WTC11 (cell line): ENCODE results near the gene CSNK2A1. TPM values are rescaled to one million over a fixed set of nuclear protein-coding genes. Genes with fewer than 3 reads are reported as not detected.

ENCODE experiments used
- ATAC-seq: fragments of 200-7000 bp; cut with Tn5 transposase; 2 replicates; pipeline ENCODE4 v1.10.0; 2021; ENCODE audit warnings: mild to moderate bottlenecking, moderate library complexity
- CTCF ChIA-PET: fragments of 300-600 bp; sonication (Branson Sonifier 250); formaldehyde crosslinking; loops from one replicate; lab custom pipeline; 2021; ENCODE audit warnings: antibody characterized with exemption; lab: Charles Lee
- POLR2A ChIA-PET: fragments of 350-600 bp; sonication (Branson Sonifier 250); formaldehyde crosslinking; loops from one replicate; lab custom pipeline; 2021; ENCODE audit warnings: antibody characterized with exemption; lab: Charles Lee
- DNase-seq: peaks from one replicate; pipeline ENCODE4 v3.0.0; 2021; ENCODE audit warnings: low spot score
- H3K27ac Mint-ChIP-seq: 2 replicates; pipeline ENCODE4 v1.8.0; 2021; ENCODE audit warnings: mixed read lengths
- H3K27me3 Mint-ChIP-seq: 2 replicates; pipeline ENCODE4 v1.8.0; 2021; ENCODE audit warnings: low read depth, mild to moderate bottlenecking, moderate library complexity, mixed read lengths
- H3K36me3 Mint-ChIP-seq: 2 replicates; pipeline ENCODE4 v1.8.0; 2021; ENCODE audit warnings: mixed read lengths
- H3K4me1 Mint-ChIP-seq: 2 replicates; pipeline ENCODE4 v1.8.0; 2022; ENCODE audit warnings: mixed read lengths
- H3K4me3 Mint-ChIP-seq: 2 replicates; pipeline ENCODE4 v1.8.0; 2021; ENCODE audit warnings: mild to moderate bottlenecking, moderate library complexity, mixed read lengths
- H3K9me3 Mint-ChIP-seq: 2 replicates; pipeline ENCODE4 v1.8.0; 2021; ENCODE audit warnings: mixed read lengths
- ATF1 ChIP-seq: sonication (generic); formaldehyde crosslinking; IDR thresholded peaks from 2 replicates; pipeline ENCODE4 v1.8.1; 2023; ENCODE audit warnings: mild to moderate bottlenecking, moderate library complexity, missing genetic modification reagents
- CREB1 ChIP-seq: sonication (generic); formaldehyde crosslinking; IDR thresholded peaks from 2 replicates; pipeline ENCODE4 v1.8.0; 2023; ENCODE audit warnings: mild to moderate bottlenecking, missing genetic modification reagents
- FOXP1 ChIP-seq: sonication (generic); formaldehyde crosslinking; IDR thresholded peaks from 2 replicates; pipeline ENCODE4 v1.8.0; 2022; ENCODE audit warnings: missing genetic modification reagents, mild to moderate bottlenecking, moderate library complexity, borderline replicate concordance
- JUN ChIP-seq: sonication (generic); formaldehyde crosslinking; IDR thresholded peaks from 2 replicates; pipeline ENCODE4 v1.8.0; 2023; ENCODE audit warnings: mild to moderate bottlenecking, missing genetic modification reagents
- SMAD3 ChIP-seq: sonication (generic); formaldehyde crosslinking; IDR thresholded peaks from 2 replicates; pipeline ENCODE4 v1.8.0; 2022; ENCODE audit warnings: missing genetic modification reagents, mild to moderate bottlenecking, borderline replicate concordance
- SOX15 ChIP-seq: fragments of 250-450 bp; sonication (Bioruptor Pico); IDR thresholded peaks from 2 replicates; pipeline ENCODE4 v1.9.0; 2021; ENCODE audit warnings: mild to moderate bottlenecking
- SP1 ChIP-seq: sonication (generic); formaldehyde crosslinking; conservative IDR thresholded peaks from 2 replicates; pipeline ENCODE4 v1.8.1; 2022; ENCODE audit warnings: missing genetic modification reagents
- ZNF232 ChIP-seq: sonication (generic); formaldehyde crosslinking; IDR thresholded peaks from 2 replicates; pipeline ENCODE4 v1.8.0; 2022; ENCODE audit warnings: mild to moderate bottlenecking, missing genetic modification reagents
- total RNA-seq: library from RNA; stranded (reverse); gene quantifications from 3 replicates; pipeline ENCODE4 v1.2.3, GENCODE V29; 2021
- TF ChIP-seq, protein P1 (sequence below): fragments of 200-600 bp; IDR thresholded peaks from 2 replicates; pipeline ENCODE4 v1.8.0; 2022; ENCODE audit warnings: antibody characterized with exemption
- TF ChIP-seq, protein P2 (sequence below): fragments of 250-450 bp; sonication (Bioruptor Pico); IDR thresholded peaks from 2 replicates; pipeline ENCODE4 v2.1.2; 2022; ENCODE audit warnings: mild to moderate bottlenecking, moderate library complexity
- TF ChIP-seq, protein P3 (sequence below): fragments of 250-450 bp; sonication (Bioruptor Pico); IDR thresholded peaks from 2 replicates; pipeline ENCODE4 v1.9.0; 2021; ENCODE audit warnings: mild to moderate bottlenecking
- TF ChIP-seq, protein P4 (sequence below): sonication (generic); formaldehyde crosslinking; IDR thresholded peaks from 2 replicates; pipeline ENCODE4 v1.8.0; 2023; ENCODE audit warnings: mild to moderate bottlenecking, missing genetic modification reagents
- TF ChIP-seq, protein P5 (sequence below): sonication (generic); formaldehyde crosslinking; IDR thresholded peaks from 2 replicates; pipeline ENCODE4 v1.8.1; 2022; ENCODE audit warnings: low read depth, mild to moderate bottlenecking, moderate library complexity, missing genetic modification reagents, borderline replicate concordance
- TF ChIP-seq, protein P6 (sequence below): fragments of 250-450 bp; sonication (Bioruptor Pico); IDR thresholded peaks from 2 replicates; pipeline ENCODE4 v1.9.0; 2021; ENCODE audit warnings: mild to moderate bottlenecking

CSNK2A1 gene
- total RNA-seq, 1 experiment from 2014 or later = 235 TPM

DNA sequence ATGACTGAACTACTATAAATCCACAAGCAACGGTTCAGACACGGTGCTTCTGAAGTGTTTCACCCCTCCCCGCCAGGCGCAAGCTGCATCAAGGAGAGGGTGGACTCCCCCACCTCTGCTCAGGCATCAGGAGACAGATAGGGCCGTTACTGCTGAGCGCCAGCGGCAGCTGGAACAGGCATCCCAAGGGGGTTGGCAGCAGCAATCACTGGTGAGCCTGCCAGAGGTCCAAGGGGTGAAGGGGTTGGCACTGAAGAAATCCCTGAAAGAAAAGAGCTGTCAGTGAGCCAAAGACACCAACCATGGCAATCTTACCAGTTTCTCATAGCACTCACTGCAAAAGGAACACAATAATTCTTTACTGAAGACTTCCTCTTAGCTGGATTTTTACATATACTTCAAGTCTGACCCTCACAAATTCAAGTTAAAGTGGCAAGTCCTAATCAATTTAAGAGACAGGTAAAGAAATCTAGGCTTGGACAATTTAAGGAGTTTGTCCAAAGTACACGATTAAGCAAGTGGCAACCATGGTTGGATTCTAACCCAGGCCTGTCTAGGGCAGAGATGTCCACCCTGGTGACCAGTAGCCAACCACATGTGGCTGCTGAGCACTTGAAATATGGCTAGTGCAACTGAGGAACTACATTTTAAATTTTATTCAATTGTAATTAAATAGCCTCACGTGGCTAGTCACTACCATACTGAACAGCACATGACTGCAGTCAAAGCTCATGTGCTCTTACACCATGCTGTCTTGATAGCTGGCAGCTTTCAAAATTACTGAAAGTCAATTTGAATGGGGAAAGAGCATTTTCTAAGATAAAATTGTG, 59.6 kb downstream of the CSNK2A1 start (continued):
- TF ChIP-seq ZNF232 (CRISPR knock-in tag) (no peak), FOXP1 (no peak)
- TF ChIP-seq, protein P1, sequence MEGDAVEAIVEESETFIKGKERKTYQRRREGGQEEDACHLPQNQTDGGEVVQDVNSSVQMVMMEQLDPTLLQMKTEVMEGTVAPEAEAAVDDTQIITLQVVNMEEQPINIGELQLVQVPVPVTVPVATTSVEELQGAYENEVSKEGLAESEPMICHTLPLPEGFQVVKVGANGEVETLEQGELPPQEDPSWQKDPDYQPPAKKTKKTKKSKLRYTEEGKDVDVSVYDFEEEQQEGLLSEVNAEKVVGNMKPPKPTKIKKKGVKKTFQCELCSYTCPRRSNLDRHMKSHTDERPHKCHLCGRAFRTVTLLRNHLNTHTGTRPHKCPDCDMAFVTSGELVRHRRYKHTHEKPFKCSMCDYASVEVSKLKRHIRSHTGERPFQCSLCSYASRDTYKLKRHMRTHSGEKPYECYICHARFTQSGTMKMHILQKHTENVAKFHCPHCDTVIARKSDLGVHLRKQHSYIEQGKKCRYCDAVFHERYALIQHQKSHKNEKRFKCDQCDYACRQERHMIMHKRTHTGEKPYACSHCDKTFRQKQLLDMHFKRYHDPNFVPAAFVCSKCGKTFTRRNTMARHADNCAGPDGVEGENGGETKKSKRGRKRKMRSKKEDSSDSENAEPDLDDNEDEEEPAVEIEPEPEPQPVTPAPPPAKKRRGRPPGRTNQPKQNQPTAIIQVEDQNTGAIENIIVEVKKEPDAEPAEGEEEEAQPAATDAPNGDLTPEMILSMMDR = no peak

DNA sequence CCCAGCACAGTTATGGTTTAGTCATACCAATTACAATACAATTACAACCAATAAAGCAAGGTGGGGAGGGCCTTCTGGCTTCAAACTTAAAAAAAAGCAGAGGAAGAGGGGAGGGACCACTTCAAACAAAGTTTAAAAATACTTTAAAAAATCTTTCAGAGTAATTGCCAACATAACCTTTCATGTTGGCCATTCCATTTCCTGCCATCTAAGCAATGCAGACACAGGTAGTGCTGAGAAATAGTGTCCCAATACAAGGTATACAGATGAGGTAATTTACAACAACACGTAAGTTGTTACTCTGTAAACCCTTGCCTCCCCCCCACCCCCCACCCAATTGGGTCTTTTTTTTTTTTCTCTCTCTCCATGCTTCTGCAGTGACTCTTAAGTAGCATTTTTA, 62.4 kb downstream of the CSNK2A1 start:
- H3K4me1 Mint-ChIP-seq = no peaks in the 10 kb centered on the region
- TF ChIP-seq, protein P2, sequence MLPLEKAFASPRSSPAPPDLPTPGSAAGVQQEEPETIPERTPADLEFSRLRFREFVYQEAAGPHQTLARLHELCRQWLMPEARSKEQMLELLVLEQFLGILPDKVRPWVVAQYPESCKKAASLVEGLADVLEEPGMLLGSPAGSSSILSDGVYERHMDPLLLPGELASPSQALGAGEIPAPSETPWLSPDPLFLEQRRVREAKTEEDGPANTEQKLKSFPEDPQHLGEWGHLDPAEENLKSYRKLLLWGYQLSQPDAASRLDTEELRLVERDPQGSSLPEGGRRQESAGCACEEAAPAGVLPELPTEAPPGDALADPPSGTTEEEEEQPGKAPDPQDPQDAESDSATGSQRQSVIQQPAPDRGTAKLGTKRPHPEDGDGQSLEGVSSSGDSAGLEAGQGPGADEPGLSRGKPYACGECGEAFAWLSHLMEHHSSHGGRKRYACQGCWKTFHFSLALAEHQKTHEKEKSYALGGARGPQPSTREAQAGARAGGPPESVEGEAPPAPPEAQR (CRISPR knock-in tag) = no peak
- no peak for TF ChIP-seq SMAD3
- TF ChIP-seq ATF1 (CRISPR knock-in tag) = no peak
- no peak for TF ChIP-seq SOX15 (CRISPR knock-in tag)
- TF ChIP-seq, protein P3, sequence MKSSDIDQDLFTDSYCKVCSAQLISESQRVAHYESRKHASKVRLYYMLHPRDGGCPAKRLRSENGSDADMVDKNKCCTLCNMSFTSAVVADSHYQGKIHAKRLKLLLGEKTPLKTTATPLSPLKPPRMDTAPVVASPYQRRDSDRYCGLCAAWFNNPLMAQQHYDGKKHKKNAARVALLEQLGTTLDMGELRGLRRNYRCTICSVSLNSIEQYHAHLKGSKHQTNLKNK (CRISPR knock-in tag) = no peak
- no peak for TF ChIP-seq JUN (CRISPR knock-in tag)
- no peak for TF ChIP-seq SP1 (CRISPR knock-in tag)
- TF ChIP-seq, protein P4, sequence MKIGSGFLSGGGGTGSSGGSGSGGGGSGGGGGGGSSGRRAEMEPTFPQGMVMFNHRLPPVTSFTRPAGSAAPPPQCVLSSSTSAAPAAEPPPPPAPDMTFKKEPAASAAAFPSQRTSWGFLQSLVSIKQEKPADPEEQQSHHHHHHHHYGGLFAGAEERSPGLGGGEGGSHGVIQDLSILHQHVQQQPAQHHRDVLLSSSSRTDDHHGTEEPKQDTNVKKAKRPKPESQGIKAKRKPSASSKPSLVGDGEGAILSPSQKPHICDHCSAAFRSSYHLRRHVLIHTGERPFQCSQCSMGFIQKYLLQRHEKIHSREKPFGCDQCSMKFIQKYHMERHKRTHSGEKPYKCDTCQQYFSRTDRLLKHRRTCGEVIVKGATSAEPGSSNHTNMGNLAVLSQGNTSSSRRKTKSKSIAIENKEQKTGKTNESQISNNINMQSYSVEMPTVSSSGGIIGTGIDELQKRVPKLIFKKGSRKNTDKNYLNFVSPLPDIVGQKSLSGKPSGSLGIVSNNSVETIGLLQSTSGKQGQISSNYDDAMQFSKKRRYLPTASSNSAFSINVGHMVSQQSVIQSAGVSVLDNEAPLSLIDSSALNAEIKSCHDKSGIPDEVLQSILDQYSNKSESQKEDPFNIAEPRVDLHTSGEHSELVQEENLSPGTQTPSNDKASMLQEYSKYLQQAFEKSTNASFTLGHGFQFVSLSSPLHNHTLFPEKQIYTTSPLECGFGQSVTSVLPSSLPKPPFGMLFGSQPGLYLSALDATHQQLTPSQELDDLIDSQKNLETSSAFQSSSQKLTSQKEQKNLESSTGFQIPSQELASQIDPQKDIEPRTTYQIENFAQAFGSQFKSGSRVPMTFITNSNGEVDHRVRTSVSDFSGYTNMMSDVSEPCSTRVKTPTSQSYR (CRISPR knock-in tag) = no peak
- TF ChIP-seq CREB1 (CRISPR knock-in tag) = no peak
- TF ChIP-seq, protein P5, sequence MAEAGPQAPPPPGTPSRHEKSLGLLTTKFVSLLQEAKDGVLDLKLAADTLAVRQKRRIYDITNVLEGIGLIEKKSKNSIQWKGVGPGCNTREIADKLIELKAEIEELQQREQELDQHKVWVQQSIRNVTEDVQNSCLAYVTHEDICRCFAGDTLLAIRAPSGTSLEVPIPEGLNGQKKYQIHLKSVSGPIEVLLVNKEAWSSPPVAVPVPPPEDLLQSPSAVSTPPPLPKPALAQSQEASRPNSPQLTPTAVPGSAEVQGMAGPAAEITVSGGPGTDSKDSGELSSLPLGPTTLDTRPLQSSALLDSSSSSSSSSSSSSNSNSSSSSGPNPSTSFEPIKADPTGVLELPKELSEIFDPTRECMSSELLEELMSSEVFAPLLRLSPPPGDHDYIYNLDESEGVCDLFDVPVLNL (CRISPR knock-in tag) = no peak
- TF ChIP-seq, protein P6, sequence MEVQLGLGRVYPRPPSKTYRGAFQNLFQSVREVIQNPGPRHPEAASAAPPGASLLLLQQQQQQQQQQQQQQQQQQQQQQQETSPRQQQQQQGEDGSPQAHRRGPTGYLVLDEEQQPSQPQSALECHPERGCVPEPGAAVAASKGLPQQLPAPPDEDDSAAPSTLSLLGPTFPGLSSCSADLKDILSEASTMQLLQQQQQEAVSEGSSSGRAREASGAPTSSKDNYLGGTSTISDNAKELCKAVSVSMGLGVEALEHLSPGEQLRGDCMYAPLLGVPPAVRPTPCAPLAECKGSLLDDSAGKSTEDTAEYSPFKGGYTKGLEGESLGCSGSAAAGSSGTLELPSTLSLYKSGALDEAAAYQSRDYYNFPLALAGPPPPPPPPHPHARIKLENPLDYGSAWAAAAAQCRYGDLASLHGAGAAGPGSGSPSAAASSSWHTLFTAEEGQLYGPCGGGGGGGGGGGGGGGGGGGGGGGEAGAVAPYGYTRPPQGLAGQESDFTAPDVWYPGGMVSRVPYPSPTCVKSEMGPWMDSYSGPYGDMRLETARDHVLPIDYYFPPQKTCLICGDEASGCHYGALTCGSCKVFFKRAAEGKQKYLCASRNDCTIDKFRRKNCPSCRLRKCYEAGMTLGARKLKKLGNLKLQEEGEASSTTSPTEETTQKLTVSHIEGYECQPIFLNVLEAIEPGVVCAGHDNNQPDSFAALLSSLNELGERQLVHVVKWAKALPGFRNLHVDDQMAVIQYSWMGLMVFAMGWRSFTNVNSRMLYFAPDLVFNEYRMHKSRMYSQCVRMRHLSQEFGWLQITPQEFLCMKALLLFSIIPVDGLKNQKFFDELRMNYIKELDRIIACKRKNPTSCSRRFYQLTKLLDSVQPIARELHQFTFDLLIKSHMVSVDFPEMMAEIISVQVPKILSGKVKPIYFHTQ = no peak
- TF ChIP-seq, all 79 proteins: peak for 0
- no peaks in the 10 kb centered on the region for H3K27me3 Mint-ChIP-seq
- H3K36me3 Mint-ChIP-seq = peaks cover 64% of the 10 kb centered on the region
- DNase-seq = no peak
- ATAC-seq = no peak
- H3K4me3 Mint-ChIP-seq = no peak overlapping the region
- POLR2A ChIA-PET = no interaction called here
- H3K9me3 Mint-ChIP-seq = no peaks in the 10 kb centered on the region
- H3K27ac Mint-ChIP-seq = no peak overlapping the region
- CTCF ChIA-PET = interaction anchor here (0.9 kb wide), 1 partner anchor 50 kb away, joined by 3 read pairs; no protein-coding TSS in a partner anchor
